ENCODE results near the gene DEDD2.

Gene DEDD2

GRCh38 chr19:42212886-42213285 is 4.6 kb downstream of the DEDD2 start:
- TF ChIP-seq CTCF (IDR thresholded peaks at IDR 0.05; ENCODE audit: control insufficient read depth, insufficient read depth, low read depth, low read length, missing control alignments) = no peak
- DNase-seq (ENCODE audit: low read depth) = no peak
- no peak overlapping the region for H3K4me3 ChIP-seq (ENCODE audit: control insufficient read depth, low read depth, low read length)

DNA sequence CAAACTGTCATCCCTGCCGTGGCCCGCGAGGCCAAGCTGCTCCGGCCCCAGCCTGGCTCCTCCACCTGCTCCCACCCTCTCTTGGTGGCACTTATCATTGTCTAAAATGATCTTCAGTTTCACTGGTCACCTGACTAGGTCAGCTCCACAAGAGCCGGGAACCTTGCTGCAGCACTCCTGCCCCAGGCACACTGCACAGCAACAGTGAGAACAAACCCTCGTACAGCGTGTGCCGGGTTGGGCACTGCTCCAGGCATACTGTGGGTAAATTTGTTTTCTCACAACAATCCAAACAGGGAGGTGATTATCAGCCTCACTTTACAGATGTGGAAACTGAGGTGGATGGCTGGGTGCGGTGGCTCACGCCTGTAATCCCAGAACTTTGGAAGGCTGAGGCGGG is 8.9 kb downstream of the DEDD2 start:
- H3K4me3 ChIP-seq (ENCODE audit: control insufficient read depth, low read depth, low read length) = no peak overlapping the region
- no peak for DNase-seq (ENCODE audit: low read depth)
- no peak for TF ChIP-seq CTCF (IDR thresholded peaks at IDR 0.05; ENCODE audit: control insufficient read depth, insufficient read depth, low read depth, low read length, missing control alignments)

DNA sequence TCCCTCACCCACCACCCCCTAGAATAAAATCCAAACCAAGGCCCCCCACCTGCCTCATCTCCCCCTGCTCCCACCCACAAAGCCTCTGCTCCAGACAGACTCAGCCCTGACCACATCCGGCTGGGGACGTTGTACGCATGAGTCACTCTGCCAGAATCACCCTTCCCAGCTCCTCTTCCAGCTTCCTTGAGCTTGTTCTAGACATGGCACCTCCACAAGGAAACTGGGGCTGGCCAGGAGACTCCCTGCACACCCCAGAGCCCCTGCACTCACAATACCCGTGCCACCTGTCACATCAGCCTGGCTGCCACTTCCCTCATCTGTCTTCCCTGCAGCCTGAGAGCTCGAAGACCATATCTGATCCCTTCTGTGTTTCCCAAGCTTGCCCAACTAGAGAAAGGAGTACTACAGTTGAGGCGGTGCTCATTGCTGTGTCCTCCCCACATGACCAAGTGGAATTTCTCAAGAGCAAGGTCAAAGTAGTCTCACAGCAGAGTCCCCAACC is 9.7 kb downstream of the DEDD2 start:
- TF ChIP-seq CTCF (IDR thresholded peaks at IDR 0.05; ENCODE audit: control insufficient read depth, insufficient read depth, low read depth, low read length, missing control alignments) = no peak
- H3K4me3 ChIP-seq (ENCODE audit: control insufficient read depth, low read depth, low read length) = no peak overlapping the region
- no peak for DNase-seq (ENCODE audit: low read depth)

DNA sequence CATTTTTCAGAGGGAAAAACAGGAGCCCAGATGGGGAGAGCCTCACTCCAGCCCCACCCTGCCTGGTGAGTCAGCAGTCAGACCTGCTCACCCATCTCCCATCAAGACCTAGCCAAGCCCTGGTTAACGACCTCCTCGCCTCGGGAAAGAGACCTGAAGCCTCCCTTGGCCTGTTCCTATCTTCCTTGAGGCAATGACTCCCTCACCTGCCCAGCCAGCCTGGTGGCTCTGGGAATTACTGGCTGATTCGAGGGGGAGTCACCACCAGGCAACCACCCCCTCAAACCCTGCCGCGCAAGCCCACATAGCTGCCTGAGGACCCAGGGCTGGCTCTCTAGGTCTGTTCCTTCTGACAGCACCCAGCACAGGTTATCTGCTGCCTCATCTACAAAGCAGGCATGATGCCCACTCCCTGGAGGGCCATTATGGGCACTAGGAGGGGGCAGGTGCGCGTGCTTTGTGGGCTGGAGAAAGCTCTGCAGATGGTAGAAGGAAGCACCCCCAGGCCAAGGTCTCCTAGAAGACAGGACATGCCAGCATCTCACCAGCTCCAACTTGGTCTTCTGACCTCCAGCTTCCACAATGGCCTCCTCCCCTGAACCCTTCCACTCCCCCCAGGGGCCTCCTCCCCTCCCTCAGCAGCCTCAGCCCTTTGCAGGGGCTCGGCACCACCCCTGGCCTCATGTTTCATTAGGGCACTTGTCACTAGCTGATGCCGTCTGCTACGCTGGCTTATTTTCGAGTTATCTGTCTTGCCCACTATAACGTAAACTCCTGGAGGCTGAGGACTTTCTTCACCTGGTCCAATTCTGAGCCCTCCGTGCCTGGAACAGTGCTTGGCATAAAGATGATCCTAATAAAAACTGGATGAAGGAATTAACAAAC is 10.4 kb downstream of the DEDD2 start:
- DNase-seq (ENCODE audit: low read depth) = no peak
- H3K4me3 ChIP-seq (ENCODE audit: control insufficient read depth, low read depth, low read length) = no peak overlapping the region
- TF ChIP-seq CTCF (IDR thresholded peaks at IDR 0.05; ENCODE audit: control insufficient read depth, insufficient read depth, low read depth, low read length, missing control alignments) = no peak

DNA sequence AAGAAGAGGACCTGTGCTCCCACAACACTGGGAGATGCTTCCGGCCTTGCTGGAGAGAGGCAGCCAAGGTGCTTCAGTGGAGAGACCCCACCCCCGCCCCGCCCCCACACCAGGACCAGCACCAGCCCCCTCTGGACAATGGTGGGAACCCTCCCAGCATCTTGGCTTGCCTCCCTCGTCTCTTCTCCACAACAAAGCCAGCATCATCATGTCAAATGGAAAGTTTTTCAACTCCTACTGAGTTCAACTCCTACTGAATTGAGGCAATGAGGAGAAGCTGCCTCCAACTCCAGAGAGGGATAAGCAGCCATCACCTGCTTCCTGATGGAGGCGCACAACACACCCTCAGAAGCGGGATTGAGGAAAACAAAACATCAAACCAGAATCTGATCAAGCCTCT is 12.8 kb downstream of the DEDD2 start:
- no peak overlapping the region for H3K4me3 ChIP-seq (ENCODE audit: control insufficient read depth, low read depth, low read length)
- no peak for DNase-seq (ENCODE audit: low read depth)
- TF ChIP-seq CTCF (IDR thresholded peaks at IDR 0.05; ENCODE audit: control insufficient read depth, insufficient read depth, low read depth, low read length, missing control alignments) = no peak

- no peak for DNase-seq (ENCODE audit: low read depth)
- TF ChIP-seq CTCF (IDR thresholded peaks at IDR 0.05; ENCODE audit: control insufficient read depth, insufficient read depth, low read depth, low read length, missing control alignments) = no peak
- no peak overlapping the region for H3K4me3 ChIP-seq (ENCODE audit: control insufficient read depth, low read depth, low read length)
Observed at GRCh38 chr19:42203700-42204099, 13.8 kb downstream of the DEDD2 start.
